ENCODE results near the gene PHACTR2.

GRCh38 chr6:143843677-143843999, 165.9 kb downstream of the PHACTR2 start:
- TF ChIP-seq CTCF (IDR thresholded peaks at IDR 0.05): no peak
- TF ChIP-seq POLR2A (IDR thresholded peaks at IDR 0.05): no peak
- no peak for TF ChIP-seq EP300 (IDR thresholded peaks at IDR 0.05)
- TF ChIP-seq POLR2AphosphoS5 (IDR thresholded peaks at IDR 0.05): no peak

All from upper lobe of left lung (tissue), 4 donors.